ENCODE data around the gene PFKFB3.

- TF ChIP-seq ZC3H10 (CRISPR knock-in tag; IDR thresholded peaks at IDR 0.05): no peak
- TF ChIP-seq TCF4 (CRISPR knock-in tag; IDR thresholded peaks at IDR 0.05; ENCODE audit: borderline replicate concordance): no peak
Measured at GRCh38 chr10:6228647-6229046, 25.9 kb downstream of the PFKFB3 start.

Data from SK-N-SH treated with all-trans-retinoic acid at 6 μM for 48 hours (cell line).